Measurements from ENCODE around the gene GMFB. TPM values are rescaled to one million over a fixed set of nuclear protein-coding genes. Genes with fewer than 3 reads are reported as not detected.

The GMFB gene
- total RNA-seq, 1 donor from 2014 or later = 36.8 TPM

DNA sequence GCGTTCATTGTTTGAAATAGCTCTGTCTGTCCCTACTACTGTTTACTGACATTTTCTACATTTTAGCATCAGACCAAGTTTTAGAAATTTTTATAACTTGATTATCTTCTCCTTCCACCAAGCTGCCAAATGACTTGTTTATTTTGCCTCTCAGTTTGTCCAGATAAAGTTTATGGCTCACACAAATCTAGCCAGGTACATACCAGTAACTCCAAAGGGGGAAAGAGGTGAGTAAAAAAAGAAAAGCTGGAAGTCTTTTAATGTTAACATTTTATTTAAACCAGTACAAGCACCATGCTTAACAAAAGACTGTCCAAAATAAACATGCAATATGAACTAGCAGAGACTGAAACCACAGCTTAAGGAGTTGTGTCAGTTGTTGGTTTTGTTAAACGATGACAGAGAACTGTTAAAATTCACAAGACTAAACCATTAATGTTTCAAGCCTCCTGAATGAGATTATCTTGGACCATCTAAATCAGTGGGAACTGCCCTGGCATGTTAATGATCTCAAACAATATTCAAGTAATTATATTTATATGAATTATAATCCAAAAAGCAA, 14.5 kb downstream of the GMFB start:
- Mint-ChIP-seq H3K27me3 (ENCODE audit: low read depth) (no peaks in the 10 kb centered on the region), H3K4me1 (ENCODE audit: low read depth) (peaks cover 61% of the 10 kb centered on the region), H3K9me3 (ENCODE audit: low read depth) (no peaks in the 10 kb centered on the region), H3K4me3 (ENCODE audit: unreplicated experiment) (no peak overlapping the region), H3K36me3 (ENCODE audit: low read depth) (peaks cover 24% of the 10 kb centered on the region), H3K27ac (ENCODE audit: unreplicated experiment) (peak overlapping the region; percentile 19)
- DNase-seq (ENCODE audit: low spot score) = no peak
- TF ChIP-seq, protein P1, sequence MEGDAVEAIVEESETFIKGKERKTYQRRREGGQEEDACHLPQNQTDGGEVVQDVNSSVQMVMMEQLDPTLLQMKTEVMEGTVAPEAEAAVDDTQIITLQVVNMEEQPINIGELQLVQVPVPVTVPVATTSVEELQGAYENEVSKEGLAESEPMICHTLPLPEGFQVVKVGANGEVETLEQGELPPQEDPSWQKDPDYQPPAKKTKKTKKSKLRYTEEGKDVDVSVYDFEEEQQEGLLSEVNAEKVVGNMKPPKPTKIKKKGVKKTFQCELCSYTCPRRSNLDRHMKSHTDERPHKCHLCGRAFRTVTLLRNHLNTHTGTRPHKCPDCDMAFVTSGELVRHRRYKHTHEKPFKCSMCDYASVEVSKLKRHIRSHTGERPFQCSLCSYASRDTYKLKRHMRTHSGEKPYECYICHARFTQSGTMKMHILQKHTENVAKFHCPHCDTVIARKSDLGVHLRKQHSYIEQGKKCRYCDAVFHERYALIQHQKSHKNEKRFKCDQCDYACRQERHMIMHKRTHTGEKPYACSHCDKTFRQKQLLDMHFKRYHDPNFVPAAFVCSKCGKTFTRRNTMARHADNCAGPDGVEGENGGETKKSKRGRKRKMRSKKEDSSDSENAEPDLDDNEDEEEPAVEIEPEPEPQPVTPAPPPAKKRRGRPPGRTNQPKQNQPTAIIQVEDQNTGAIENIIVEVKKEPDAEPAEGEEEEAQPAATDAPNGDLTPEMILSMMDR (IDR thresholded peaks at IDR 0.05) = no peak

DNA sequence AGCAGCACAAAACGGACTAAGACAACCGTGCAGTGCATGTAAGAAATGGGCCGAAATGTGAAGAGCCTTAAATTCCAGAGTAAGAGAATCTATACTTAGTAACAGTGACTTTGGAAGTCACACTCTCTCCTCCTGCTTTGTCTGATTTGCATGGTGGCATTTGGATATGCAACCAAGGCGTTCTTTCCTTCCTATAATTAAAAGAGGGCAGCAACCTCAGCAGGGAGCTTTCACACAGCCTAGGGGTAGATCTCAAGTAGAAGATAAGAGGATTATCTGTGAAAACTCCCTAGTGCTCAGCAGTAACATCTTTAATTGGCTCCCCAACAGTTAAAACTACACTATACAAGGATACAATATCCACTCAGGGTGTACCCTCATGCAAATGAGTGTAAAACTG, 16.5 kb downstream of the GMFB start:
- no peak overlapping the region for H3K4me3 Mint-ChIP-seq (ENCODE audit: unreplicated experiment)
- H3K9me3 Mint-ChIP-seq (ENCODE audit: low read depth) = peaks cover 7% of the 10 kb centered on the region
- TF ChIP-seq, protein P1 (IDR thresholded peaks at IDR 0.05) = no peak
- no peak for DNase-seq (ENCODE audit: low spot score)
- peaks cover 51% of the 10 kb centered on the region for H3K4me1 Mint-ChIP-seq (ENCODE audit: low read depth)
- no peak overlapping the region for H3K27ac Mint-ChIP-seq (ENCODE audit: unreplicated experiment)
- no peaks in the 10 kb centered on the region for H3K27me3 Mint-ChIP-seq (ENCODE audit: low read depth)
- peaks cover 22% of the 10 kb centered on the region for H3K36me3 Mint-ChIP-seq (ENCODE audit: low read depth)

DNA sequence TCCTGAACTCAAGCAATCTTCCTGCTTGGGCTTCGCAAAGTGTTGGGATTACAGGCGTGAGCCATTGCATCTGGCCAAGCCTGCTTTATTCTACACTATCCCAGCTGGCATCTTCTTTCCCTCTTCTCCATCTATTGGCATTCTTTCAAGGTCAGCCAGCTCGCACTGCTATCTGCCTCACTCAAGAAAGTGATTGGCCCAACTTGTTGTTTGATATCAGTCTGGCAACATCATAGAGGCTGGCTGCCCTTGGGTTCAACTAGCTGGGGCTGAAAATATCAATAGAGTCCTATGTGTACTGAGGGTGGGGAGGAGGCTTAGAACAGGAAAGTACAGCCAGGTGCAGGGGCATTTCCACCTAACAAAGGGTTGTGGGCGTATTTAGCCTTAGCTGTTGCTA, 17.1 kb downstream of the GMFB start:
- peaks cover 20% of the 10 kb centered on the region for H3K36me3 Mint-ChIP-seq (ENCODE audit: low read depth)
- no peak overlapping the region for H3K27ac Mint-ChIP-seq (ENCODE audit: unreplicated experiment)
- H3K9me3 Mint-ChIP-seq (ENCODE audit: low read depth) = peaks cover 9% of the 10 kb centered on the region
- no peak for DNase-seq (ENCODE audit: low spot score)
- no peaks in the 10 kb centered on the region for H3K27me3 Mint-ChIP-seq (ENCODE audit: low read depth)
- peaks cover 49% of the 10 kb centered on the region for H3K4me1 Mint-ChIP-seq (ENCODE audit: low read depth)
- H3K4me3 Mint-ChIP-seq (ENCODE audit: unreplicated experiment) = no peak overlapping the region
- TF ChIP-seq, protein P1 (IDR thresholded peaks at IDR 0.05) = no peak

DNA sequence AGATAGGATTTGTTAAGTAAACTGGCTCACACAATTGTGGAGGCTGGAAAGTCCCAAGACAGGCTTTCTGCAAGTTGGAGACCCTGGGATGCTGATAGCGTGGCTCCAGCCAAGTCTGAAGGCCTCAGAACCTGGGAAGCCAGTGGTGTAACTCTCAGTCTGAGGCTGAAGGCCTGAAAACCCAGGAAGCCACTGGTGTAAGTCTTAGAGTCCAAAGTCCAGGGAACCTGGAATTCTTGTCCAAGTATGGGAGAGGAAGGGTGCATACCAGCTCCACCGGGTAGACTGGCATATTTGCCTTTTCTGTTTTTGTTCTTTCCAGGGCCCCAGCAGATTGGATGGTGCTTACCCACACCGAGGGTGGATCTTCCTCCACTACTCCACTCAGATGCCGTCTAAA, 18.1 kb downstream of the GMFB start:
- H3K4me1 Mint-ChIP-seq (ENCODE audit: low read depth) = peaks cover 39% of the 10 kb centered on the region
- DNase-seq (ENCODE audit: low spot score) = no peak
- peaks cover 9% of the 10 kb centered on the region for H3K9me3 Mint-ChIP-seq (ENCODE audit: low read depth)
- peaks cover 17% of the 10 kb centered on the region for H3K36me3 Mint-ChIP-seq (ENCODE audit: low read depth)
- no peak overlapping the region for H3K4me3 Mint-ChIP-seq (ENCODE audit: unreplicated experiment)
- no peaks in the 10 kb centered on the region for H3K27me3 Mint-ChIP-seq (ENCODE audit: low read depth)
- no peak overlapping the region for H3K27ac Mint-ChIP-seq (ENCODE audit: unreplicated experiment)
- TF ChIP-seq, protein P1 (IDR thresholded peaks at IDR 0.05) = no peak

DNA sequence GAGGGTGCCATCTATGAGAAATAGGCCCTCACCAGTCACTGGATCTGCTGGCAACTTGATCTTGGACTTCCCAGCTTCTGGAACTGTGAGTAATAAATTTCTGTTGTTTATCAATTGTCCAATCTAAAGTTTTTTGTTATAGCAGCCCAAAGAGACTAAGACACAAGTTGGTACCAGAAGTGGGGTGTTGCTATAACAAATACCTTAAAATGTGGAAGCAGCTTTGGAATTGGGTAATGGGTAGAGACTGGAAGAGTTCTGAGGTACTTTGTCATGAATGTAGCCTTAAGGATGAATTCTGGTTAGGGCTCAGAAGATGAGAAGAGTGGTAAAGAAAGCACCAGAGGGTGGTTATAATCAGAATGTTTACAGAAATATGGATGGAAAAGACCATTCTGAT, 21.5 kb downstream of the GMFB start:
- Mint-ChIP-seq H3K9me3 (ENCODE audit: low read depth) (peaks cover 9% of the 10 kb centered on the region), H3K27me3 (ENCODE audit: low read depth) (no peaks in the 10 kb centered on the region), H3K4me1 (ENCODE audit: low read depth) (peaks cover 22% of the 10 kb centered on the region), H3K4me3 (ENCODE audit: unreplicated experiment) (no peak overlapping the region), H3K27ac (ENCODE audit: unreplicated experiment) (no peak overlapping the region), H3K36me3 (ENCODE audit: low read depth) (peaks cover 10% of the 10 kb centered on the region)
- TF ChIP-seq, protein P1 (IDR thresholded peaks at IDR 0.05) = no peak
- no peak for DNase-seq (ENCODE audit: low spot score)
